ENCODE data around the gene PLCB1. TPM values are rescaled to one million over a fixed set of nuclear protein-coding genes. Genes with fewer than 3 reads are reported as not detected.

The PLCB1 gene
- total RNA-seq, 2 experiments from 2014 or later: 2.2 to 2.8 TPM

GRCh38 chr20:8774412-8774811 lies 642.3 kb downstream of the PLCB1 start:
- Mint-ChIP-seq H3K27ac (no peak overlapping the region), H3K9me3 (no peaks in the 10 kb centered on the region), H3K4me1 (no peaks in the 10 kb centered on the region), H3K4me3 (no peak overlapping the region), H3K36me3 (peaks cover 3% of the 10 kb centered on the region), H3K27me3 (no peaks in the 10 kb centered on the region)
- DNase-seq: no peak

DNA sequence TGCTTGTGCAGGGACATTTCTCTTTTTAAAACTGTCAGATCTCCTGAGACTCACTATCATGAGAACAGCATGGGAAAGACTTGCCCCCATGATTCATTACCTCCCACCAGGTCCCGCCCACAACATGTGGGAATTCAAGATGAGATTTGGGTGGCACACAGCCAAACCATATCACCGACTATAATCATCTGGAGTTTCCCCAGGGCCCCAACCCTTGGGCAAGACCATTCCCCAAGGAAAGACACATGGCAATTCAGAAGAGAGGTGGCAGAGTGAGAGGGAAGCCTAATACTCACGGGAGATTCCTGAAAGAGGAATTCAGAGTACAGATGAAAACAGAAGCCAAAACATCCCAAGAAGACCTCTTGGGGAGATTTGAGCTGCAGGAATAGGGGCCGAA lies 645.8 kb downstream of the PLCB1 start:
- no peak for DNase-seq
- no peak overlapping the region for H3K27ac Mint-ChIP-seq
- H3K4me3 Mint-ChIP-seq: no peak overlapping the region
- no peaks in the 10 kb centered on the region for H3K4me1 Mint-ChIP-seq
- peaks cover 3% of the 10 kb centered on the region for H3K36me3 Mint-ChIP-seq
- H3K27me3 Mint-ChIP-seq: no peaks in the 10 kb centered on the region
- H3K9me3 Mint-ChIP-seq: no peaks in the 10 kb centered on the region

GRCh38 chr20:8778387-8778786 lies 646.3 kb downstream of the PLCB1 start:
- Mint-ChIP-seq H3K9me3 (no peaks in the 10 kb centered on the region), H3K27me3 (no peaks in the 10 kb centered on the region), H3K4me3 (no peak overlapping the region), H3K4me1 (no peaks in the 10 kb centered on the region), H3K27ac (no peak overlapping the region), H3K36me3 (peaks cover 3% of the 10 kb centered on the region)
- no peak for DNase-seq

GRCh38 chr20:8780915-8781314 lies 648.8 kb downstream of the PLCB1 start:
- H3K36me3 Mint-ChIP-seq: peaks cover 3% of the 10 kb centered on the region
- H3K27ac Mint-ChIP-seq: no peak overlapping the region
- H3K9me3 Mint-ChIP-seq: no peaks in the 10 kb centered on the region
- no peak overlapping the region for H3K4me3 Mint-ChIP-seq
- no peak for DNase-seq
- H3K4me1 Mint-ChIP-seq: no peaks in the 10 kb centered on the region
- no peaks in the 10 kb centered on the region for H3K27me3 Mint-ChIP-seq

GRCh38 chr20:8782804-8783203 lies 650.7 kb downstream of the PLCB1 start:
- Mint-ChIP-seq H3K27ac (no peak overlapping the region), H3K27me3 (no peaks in the 10 kb centered on the region), H3K4me1 (no peaks in the 10 kb centered on the region), H3K9me3 (no peaks in the 10 kb centered on the region), H3K4me3 (no peak overlapping the region), H3K36me3 (no peaks in the 10 kb centered on the region)
- DNase-seq: no peak

DNA sequence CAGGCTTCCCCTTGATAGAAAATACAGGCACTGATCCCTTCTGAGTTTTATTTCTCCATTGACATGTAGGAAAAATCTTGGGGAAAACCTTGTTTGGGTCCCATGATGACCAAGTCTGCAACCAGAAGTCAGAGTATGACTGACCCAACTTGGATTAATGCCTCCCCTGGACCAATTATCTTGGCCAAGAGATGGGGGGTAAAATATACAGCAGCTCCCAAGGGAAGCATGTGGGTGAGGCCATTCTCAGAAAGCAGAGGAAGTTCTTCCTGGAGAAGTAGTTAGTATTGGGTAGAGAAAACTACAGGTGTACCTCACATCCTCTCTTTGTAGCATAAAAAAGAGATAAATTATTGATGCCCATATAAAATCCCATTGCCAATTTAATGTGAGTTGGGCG lies 651.7 kb downstream of the PLCB1 start:
- Mint-ChIP-seq H3K4me1 (no peaks in the 10 kb centered on the region), H3K9me3 (no peaks in the 10 kb centered on the region), H3K27ac (no peak overlapping the region), H3K4me3 (no peak overlapping the region), H3K36me3 (no peaks in the 10 kb centered on the region), H3K27me3 (no peaks in the 10 kb centered on the region)
- DNase-seq: no peak

DNA sequence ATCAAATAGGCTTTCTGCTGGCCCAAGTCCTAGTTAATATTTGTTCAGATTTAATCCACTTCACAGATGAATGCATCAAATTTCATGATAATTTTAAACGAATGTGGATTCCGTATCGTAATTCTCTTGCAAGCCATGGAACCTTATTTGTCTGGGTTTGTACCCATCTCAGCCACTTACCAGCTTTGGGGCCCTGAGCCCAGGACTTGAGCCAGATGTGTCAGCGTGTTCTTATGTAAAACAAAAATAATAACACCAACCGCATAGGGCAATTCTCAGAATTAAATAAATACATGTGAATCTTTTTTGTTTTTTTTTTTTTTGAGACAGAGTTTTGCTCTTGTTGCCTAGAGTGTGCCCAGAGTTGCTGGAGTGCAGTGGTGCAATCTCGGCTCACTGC lies 654.3 kb downstream of the PLCB1 start:
- Mint-ChIP-seq H3K36me3 (no peaks in the 10 kb centered on the region), H3K27me3 (no peaks in the 10 kb centered on the region), H3K9me3 (no peaks in the 10 kb centered on the region), H3K27ac (no peak overlapping the region), H3K4me3 (no peak overlapping the region), H3K4me1 (no peaks in the 10 kb centered on the region)
- DNase-seq: no peak

DNA sequence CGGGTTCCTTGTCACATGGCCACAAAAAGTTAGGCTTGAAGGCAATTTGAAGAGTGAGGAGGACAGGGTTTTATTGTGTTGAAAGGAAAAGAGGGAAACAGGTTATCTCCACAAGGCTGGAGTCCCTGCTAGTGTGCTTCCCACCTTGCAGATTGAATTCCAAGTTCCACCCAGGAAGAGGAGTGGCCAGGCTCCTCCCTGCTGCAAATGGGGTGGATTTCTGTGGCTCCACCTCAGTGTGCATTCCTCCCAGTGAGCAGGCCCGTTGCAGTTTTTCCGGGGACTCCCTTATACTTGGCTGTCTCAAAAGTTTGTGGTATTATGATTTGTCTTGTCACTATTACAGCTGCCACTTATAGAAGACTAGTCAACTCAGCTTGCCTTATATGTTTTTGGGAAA lies 655.0 kb downstream of the PLCB1 start:
- Mint-ChIP-seq H3K27ac (no peak overlapping the region), H3K9me3 (no peaks in the 10 kb centered on the region), H3K4me3 (no peak overlapping the region), H3K4me1 (no peaks in the 10 kb centered on the region), H3K36me3 (no peaks in the 10 kb centered on the region), H3K27me3 (no peaks in the 10 kb centered on the region)
- DNase-seq: no peak

DNA sequence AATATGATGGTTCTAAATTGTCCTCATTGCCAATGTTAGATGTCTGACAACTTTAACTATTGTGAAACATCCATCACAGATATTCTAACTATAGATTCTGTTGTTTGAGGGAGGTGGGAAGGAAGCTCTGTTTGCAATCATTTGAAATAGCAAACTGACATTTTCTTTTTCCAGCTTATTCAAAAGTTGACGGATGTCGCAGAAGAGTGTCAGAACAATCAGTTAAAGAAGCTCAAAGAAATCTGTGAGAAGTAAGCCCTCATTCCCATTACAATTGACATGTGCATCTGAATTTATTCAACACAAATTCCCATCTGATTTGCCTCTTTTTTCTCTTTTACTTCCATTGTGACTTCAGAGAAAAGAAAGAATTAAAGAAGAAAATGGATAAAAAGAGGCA lies 656.2 kb downstream of the PLCB1 start:
- no peak for DNase-seq
- Mint-ChIP-seq H3K4me3 (no peak overlapping the region), H3K27ac (no peak overlapping the region), H3K36me3 (no peaks in the 10 kb centered on the region), H3K4me1 (no peaks in the 10 kb centered on the region), H3K9me3 (no peaks in the 10 kb centered on the region), H3K27me3 (no peaks in the 10 kb centered on the region)

DNA sequence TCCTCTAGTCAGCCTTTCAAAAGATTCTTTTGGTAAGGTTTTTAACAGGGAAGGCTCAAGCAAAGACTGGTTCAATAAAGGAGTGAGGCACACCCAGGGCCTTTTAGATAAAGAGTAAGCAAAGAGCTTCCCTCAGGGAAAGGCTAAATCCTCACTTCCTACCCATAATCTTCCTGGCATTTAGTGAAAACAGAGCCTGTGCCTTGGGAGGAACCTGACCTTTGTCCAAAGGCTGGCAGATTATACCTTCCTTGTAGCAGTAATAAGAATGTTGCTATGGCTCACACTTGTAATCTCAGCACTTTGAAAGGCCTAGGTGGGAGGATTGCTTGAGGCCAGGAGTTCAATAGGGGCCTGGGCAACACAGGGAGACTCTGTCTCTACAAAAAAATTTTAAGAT lies 656.8 kb downstream of the PLCB1 start:
- Mint-ChIP-seq H3K4me1 (no peaks in the 10 kb centered on the region), H3K36me3 (no peaks in the 10 kb centered on the region), H3K27ac (no peak overlapping the region), H3K27me3 (no peaks in the 10 kb centered on the region), H3K4me3 (no peak overlapping the region), H3K9me3 (no peaks in the 10 kb centered on the region)
- DNase-seq: no peak

- Mint-ChIP-seq H3K4me3 (no peak overlapping the region), H3K27ac (no peak overlapping the region), H3K4me1 (peaks cover 1% of the 10 kb centered on the region), H3K27me3 (no peaks in the 10 kb centered on the region), H3K9me3 (no peaks in the 10 kb centered on the region), H3K36me3 (no peaks in the 10 kb centered on the region)
- no peak for DNase-seq
These were observed 658.5 kb downstream of the PLCB1 start for GRCh38 chr20:8790442-8791074.

GRCh38 chr20:8795404-8795803 lies 663.3 kb downstream of the PLCB1 start:
- Mint-ChIP-seq H3K27me3 (no peaks in the 10 kb centered on the region), H3K9me3 (no peaks in the 10 kb centered on the region), H3K27ac (no peak overlapping the region), H3K4me1 (peaks cover 1% of the 10 kb centered on the region), H3K36me3 (no peaks in the 10 kb centered on the region), H3K4me3 (no peak overlapping the region)
- DNase-seq: no peak

GRCh38 chr20:8796088-8796660 lies 664.1 kb downstream of the PLCB1 start:
- no peak overlapping the region for H3K4me3 Mint-ChIP-seq
- H3K4me1 Mint-ChIP-seq: peaks cover 1% of the 10 kb centered on the region
- DNase-seq: no peak
- no peak overlapping the region for H3K27ac Mint-ChIP-seq
- H3K27me3 Mint-ChIP-seq: no peaks in the 10 kb centered on the region
- H3K9me3 Mint-ChIP-seq: no peaks in the 10 kb centered on the region
- no peaks in the 10 kb centered on the region for H3K36me3 Mint-ChIP-seq

- H3K27ac Mint-ChIP-seq: no peak overlapping the region
- H3K27me3 Mint-ChIP-seq: peaks cover 4% of the 10 kb centered on the region
- DNase-seq: no peak
- H3K4me1 Mint-ChIP-seq: peaks cover 1% of the 10 kb centered on the region
- H3K9me3 Mint-ChIP-seq: no peaks in the 10 kb centered on the region
- no peak overlapping the region for H3K4me3 Mint-ChIP-seq
- H3K36me3 Mint-ChIP-seq: peaks cover 2% of the 10 kb centered on the region
These were observed 666.4 kb downstream of the PLCB1 start for GRCh38 chr20:8798505-8798904.

DNA sequence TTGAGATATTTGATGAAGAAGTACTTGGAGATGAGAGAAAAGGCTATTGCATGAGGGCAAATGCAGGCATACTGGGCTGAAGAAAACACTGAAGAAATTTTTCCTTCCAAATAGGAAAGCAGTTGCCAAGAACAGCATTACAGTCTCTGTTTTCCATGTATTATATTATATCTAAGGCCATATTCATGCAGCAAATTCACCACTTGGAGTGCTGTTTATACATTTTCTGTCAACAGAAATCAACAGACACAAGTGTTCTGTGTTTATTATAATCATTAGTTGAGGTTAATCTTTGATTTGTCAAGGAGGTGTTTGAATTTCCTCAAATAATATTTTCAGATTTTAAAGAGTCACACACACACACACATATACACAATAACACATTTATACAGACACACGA lies 668.0 kb downstream of the PLCB1 start:
- Mint-ChIP-seq H3K27ac (no peak overlapping the region), H3K4me3 (no peak overlapping the region)

GRCh38 chr20:8801686-8802085 lies 669.6 kb downstream of the PLCB1 start:
- no peak for DNase-seq
- Mint-ChIP-seq H3K9me3 (no peaks in the 10 kb centered on the region), H3K27me3 (peaks cover 4% of the 10 kb centered on the region), H3K4me3 (no peak overlapping the region), H3K27ac (no peak overlapping the region), H3K4me1 (peaks cover 5% of the 10 kb centered on the region), H3K36me3 (peaks cover 2% of the 10 kb centered on the region)

More for the DNA sequence above, 668.0 kb downstream of the PLCB1 start:
- H3K4me1 Mint-ChIP-seq: peaks cover 1% of the 10 kb centered on the region
- DNase-seq: no peak
- no peaks in the 10 kb centered on the region for H3K9me3 Mint-ChIP-seq
- peaks cover 4% of the 10 kb centered on the region for H3K27me3 Mint-ChIP-seq
- H3K36me3 Mint-ChIP-seq: peaks cover 2% of the 10 kb centered on the region
